H9 (cell line): ENCODE data around the gene RARA. TPM values are rescaled to one million over a fixed set of nuclear protein-coding genes. Genes with fewer than 3 reads are reported as not detected.

ENCODE experiments used
- DNase-seq: peaks from one replicate; pipeline ENCODE4 v3.0.0-alpha.2; 2017
- H2AFZ ChIP-seq: one replicate; pipeline ENCODE4 v1.6.1; 2013; ENCODE audit warnings: mild to moderate bottlenecking, low read length, control low read depth, moderate library complexity
- H2AK5ac ChIP-seq: 2 replicates; pipeline ENCODE4 v1.6.1; 2013; ENCODE audit warnings: low read length, control low read depth, mixed read lengths; ENCODE audit not compliant: insufficient read length
- H2BK120ac ChIP-seq: one replicate; pipeline ENCODE4 v1.6.1; 2013; ENCODE audit warnings: low read depth, mild to moderate bottlenecking, low read length, control low read depth, inconsistent platforms; ENCODE audit not compliant: poor library complexity, severe bottlenecking
- H2BK12ac ChIP-seq: 2 replicates; pipeline ENCODE4 v1.6.1; 2013; ENCODE audit warnings: low read length, control low read depth, mixed read lengths, low read depth; ENCODE audit not compliant: insufficient read length
- H2BK15ac ChIP-seq: 2 replicates; pipeline ENCODE4 v1.6.1; 2013; ENCODE audit warnings: low read depth, low read length, control low read depth
- H2BK20ac ChIP-seq: one replicate; pipeline ENCODE4 v1.6.1; 2013; ENCODE audit warnings: low read depth, mild to moderate bottlenecking, low read length, control low read depth, inconsistent platforms; ENCODE audit not compliant: poor library complexity, severe bottlenecking
- H2BK5ac ChIP-seq: 2 replicates; pipeline ENCODE4 v1.6.1; 2013; ENCODE audit warnings: low read length, control low read depth, mixed read lengths; ENCODE audit not compliant: insufficient read length
- H3K14ac ChIP-seq: 2 replicates; pipeline ENCODE4 v1.6.1; 2013; ENCODE audit warnings: low read length, control low read depth; ENCODE audit not compliant: insufficient read depth
- H3K18ac ChIP-seq: 2 replicates; pipeline ENCODE4 v1.6.1; 2013; ENCODE audit warnings: low read depth, mild to moderate bottlenecking, mixed read lengths, low read length, control low read depth; ENCODE audit not compliant: insufficient read length
- H3K23ac ChIP-seq: 2 replicates; pipeline ENCODE4 v1.6.1; 2013; ENCODE audit warnings: low read length, control low read depth, mixed read lengths, low read depth; ENCODE audit not compliant: insufficient read length
- H3K23me2 ChIP-seq: 2 replicates; pipeline ENCODE4 v1.6.1; 2013; ENCODE audit warnings: low read depth, mild to moderate bottlenecking, mixed read lengths, low read length, control low read depth; ENCODE audit not compliant: insufficient read length, poor library complexity, severe bottlenecking
- H3K27ac ChIP-seq: 2 replicates; pipeline ENCODE4 v1.5.1; 2013; ENCODE audit warnings: low read length, control low read depth, mixed read lengths, low read depth; ENCODE audit not compliant: insufficient read length
- H3K27me3 ChIP-seq: 2 replicates; pipeline ENCODE4 v1.6.1; 2013; ENCODE audit warnings: low read length, control low read depth, inconsistent platforms; ENCODE audit not compliant: insufficient read depth
- H3K4ac ChIP-seq: 2 replicates; pipeline ENCODE4 v1.6.1; 2013; ENCODE audit warnings: low read depth, mild to moderate bottlenecking, control low read depth, inconsistent platforms, low read length, moderate library complexity
- H3K4me1 ChIP-seq: 2 replicates; pipeline ENCODE4 v1.6.1; 2013; ENCODE audit warnings: low read length, control low read depth, inconsistent platforms; ENCODE audit not compliant: insufficient read depth
- H3K4me2 ChIP-seq: 2 replicates; pipeline ENCODE4 v1.6.1; 2013; ENCODE audit warnings: low read length, control low read depth, mixed read lengths; ENCODE audit not compliant: insufficient read length, insufficient read depth
- H3K56ac ChIP-seq: 2 replicates; pipeline ENCODE4 v1.6.1; 2013; ENCODE audit warnings: low read depth, mild to moderate bottlenecking, mixed read lengths, low read length, control low read depth; ENCODE audit not compliant: insufficient read length
- H3K79me1 ChIP-seq: 2 replicates; pipeline ENCODE4 v1.6.1; 2013; ENCODE audit warnings: low read depth, mild to moderate bottlenecking, moderate library complexity, low read length, control low read depth, inconsistent platforms; ENCODE audit not compliant: insufficient read depth, poor library complexity, severe bottlenecking
- H3K79me2 ChIP-seq: 2 replicates; pipeline ENCODE4 v1.6.1; 2013; ENCODE audit warnings: low read length, control low read depth, inconsistent platforms; ENCODE audit not compliant: insufficient read depth
- H3K9ac ChIP-seq: 2 replicates; pipeline ENCODE4 v1.6.1; 2013; ENCODE audit warnings: low read length, control low read depth, mixed read lengths; ENCODE audit not compliant: insufficient read length; ENCODE audit errors: extremely low read depth
- H3K9me3 ChIP-seq: one replicate; pipeline ENCODE4 v1.6.1; 2013; ENCODE audit warnings: low read depth, low read length, inconsistent platforms; ENCODE audit not compliant: control insufficient read depth
- H3T11ph ChIP-seq: one replicate; pipeline ENCODE4 v1.6.1; 2013; ENCODE audit warnings: mild to moderate bottlenecking, low read length, control low read depth, inconsistent platforms
- H4K20me1 ChIP-seq: one replicate; pipeline ENCODE4 v1.6.1; 2013; ENCODE audit not compliant: control insufficient read depth, insufficient read length, insufficient read depth
- H4K5ac ChIP-seq: 2 replicates; pipeline ENCODE4 v1.6.1; 2013; ENCODE audit warnings: low read depth, mild to moderate bottlenecking, mixed read lengths, low read length, control low read depth; ENCODE audit not compliant: insufficient read length
- H4K8ac ChIP-seq: replicated peaks from 2 replicates; pipeline ENCODE4 v1.6.1; 2013; ENCODE audit warnings: low read length, control low read depth, mixed read lengths, low read depth; ENCODE audit not compliant: insufficient read length
- H4K91ac ChIP-seq: 2 replicates; pipeline ENCODE4 v1.6.1; 2013; ENCODE audit warnings: low read depth, mild to moderate bottlenecking, moderate library complexity, mixed read lengths, low read length, control low read depth; ENCODE audit not compliant: insufficient read length
- H3K27ac Mint-ChIP-seq, 3 experiments: 2 replicates in 2 of 3; 3 replicates in 1 of 3; pipeline ENCODE4 v1.8.0; 2020 to 2021; ENCODE audit warnings: mixed read lengths in 3 of 3, mild to moderate bottlenecking in 1 of 3, moderate library complexity in 1 of 3
- H3K27me3 Mint-ChIP-seq: 2 replicates; pipeline ENCODE4 v1.8.0; 2021; ENCODE audit warnings: low read depth, mild to moderate bottlenecking, moderate library complexity, mixed read lengths
- H3K36me3 Mint-ChIP-seq, 3 experiments: 2 replicates in 2 of 3; 3 replicates in 1 of 3; pipeline ENCODE4 v1.8.0; 2020 to 2021; ENCODE audit warnings: low read depth in 3 of 3, mixed read lengths in 3 of 3; ENCODE audit not compliant: insufficient read depth in 1 of 3
- H3K4me1 Mint-ChIP-seq, 2 experiments: 2 replicates each; pipeline ENCODE4 v1.8.0; 2020; ENCODE audit warnings: mixed read lengths in 2 of 2
- H3K4me3 Mint-ChIP-seq, 2 experiments: 2 replicates in 1 of 2; 3 replicates in 1 of 2; pipeline ENCODE4 v1.8.0; 2020 to 2021; ENCODE audit warnings: mild to moderate bottlenecking in 2 of 2, mixed read lengths in 2 of 2, moderate library complexity in 1 of 2
- H3K9me3 Mint-ChIP-seq, 2 experiments: 2 replicates in 1 of 2; 3 replicates in 1 of 2; pipeline ENCODE4 v1.8.0; 2020; ENCODE audit warnings: mild to moderate bottlenecking in 2 of 2, mixed read lengths in 2 of 2, moderate library complexity in 1 of 2
- CTCF ChIP-seq: fragments of 200-600 bp; sonication (generic); conservative IDR thresholded peaks from 3 replicates; pipeline ENCODE4 v1.8.0; 2021; ENCODE audit warnings: antibody characterized with exemption, mild to moderate bottlenecking
- WGBS: extraction: QIAGEN DNeasy Blood & Tissue Kit; methylation state at CpG from one replicate; pipeline ENCODE4 v1.1.7; 2013; ENCODE audit warnings: missing lambda C conversion rate, low lambda C conversion rate, mixed read lengths; ENCODE audit not compliant: insufficient read length; ENCODE audit errors: extremely low coverage; 5-methylcytosine and 5-hydroxymethylcytosine counted together
- total RNA-seq: library from RNA; stranded (reverse); gene quantifications from 2 replicates; pipeline ENCODE4 v1.2.1, GENCODE V29; 2021

RARA gene
- total RNA-seq, 1 experiment from 2014 or later = 17.6 TPM

GRCh38 chr17:40373324-40373723 is 64.3 kb downstream of the RARA start:
- no peak overlapping the region for H3K4me2 ChIP-seq
- H3K9me3 ChIP-seq = no peaks in the 10 kb centered on the region
- no peak overlapping the region for H2BK120ac ChIP-seq
- no peak overlapping the region for H2AFZ ChIP-seq
- H2BK5ac ChIP-seq = no peak overlapping the region
- Mint-ChIP-seq H3K36me3 (peaks cover 0 to 5% (median 2%) of the 10 kb centered on the region in 3 experiments; a peak in 4 of 7 replicates), H3K27ac (no peak overlapping the region; a peak in 1 of 7 replicates), H3K27me3 (no peaks in the 10 kb centered on the region; the same call in 1 of the 2 replicates), H3K4me3 (no peak overlapping the region), H3K4me1 (peaks cover 7 to 12% of the 10 kb centered on the region in 2 experiments), H3K9me3 (peaks cover 6 to 8% of the 10 kb centered on the region in 2 experiments; a peak in 4 of 5 replicates)
- H3K14ac ChIP-seq = no peak overlapping the region
- H2AK5ac ChIP-seq = no peak overlapping the region
- no peaks in the 10 kb centered on the region for H3K4me1 ChIP-seq
- no peak overlapping the region for H3K18ac ChIP-seq
- no peak overlapping the region for H3K56ac ChIP-seq
- H3K9ac ChIP-seq = no peak overlapping the region
- no peak overlapping the region for H2BK15ac ChIP-seq
- TF ChIP-seq CTCF = no peak
- no peak overlapping the region for H3K4ac ChIP-seq
- H3K23me2 ChIP-seq = no peaks in the 10 kb centered on the region
- no peak overlapping the region for H4K8ac ChIP-seq
- no peaks in the 10 kb centered on the region for H3K27me3 ChIP-seq
- H3K79me2 ChIP-seq = no peaks in the 10 kb centered on the region
- H3K27ac ChIP-seq = no peak overlapping the region
- H3K23ac ChIP-seq = no peak overlapping the region
- no peaks in the 10 kb centered on the region for H3K79me1 ChIP-seq
- H4K91ac ChIP-seq = no peak overlapping the region
- H2BK12ac ChIP-seq = no peak overlapping the region
- no peak for DNase-seq
- H4K20me1 ChIP-seq = no peaks in the 10 kb centered on the region
- H4K5ac ChIP-seq = no peak overlapping the region
- H3T11ph ChIP-seq = no peak overlapping the region
- WGBS = no CpG with 5 or more reads among the region's 4 CpGs
- H2BK20ac ChIP-seq = no peak overlapping the region
